ENCODE results near the gene KRT15.

KRT15 gene

GRCh38 chr17:41547378-41547841, 28.7 kb upstream of the KRT15 start:
- H3K36me3 ChIP-seq (ENCODE audit: insufficient read depth), result no peaks in the 10 kb centered on the region
- H3K27me3 ChIP-seq (ENCODE audit: insufficient read depth, low read depth), result no peaks in the 10 kb centered on the region
- no peak overlapping the region for H3K9ac ChIP-seq
- no peaks in the 10 kb centered on the region for H4K20me1 ChIP-seq (ENCODE audit: insufficient read depth)
- peaks cover 12% of the 10 kb centered on the region for H3K4me1 ChIP-seq (ENCODE audit: low read depth, poor library complexity, severe bottlenecking)
- TF ChIP-seq CTCF (conservative IDR thresholded peaks at IDR 0.05; ENCODE audit: low read depth, low read length), result no peak
- H3K79me2 ChIP-seq (ENCODE audit: insufficient read depth, low read depth), result no peaks in the 10 kb centered on the region
- H3K27ac ChIP-seq, result no peak overlapping the region
- no peak overlapping the region for H3K4me2 ChIP-seq
- H2AFZ ChIP-seq (ENCODE audit: low read depth), result no peak overlapping the region
- H3K4me3 ChIP-seq (IDR thresholded peaks at IDR 0.05; ENCODE audit: insufficient read depth, low read depth, low read length), result no peak overlapping the region

GRCh38 chr17:41546819-41547218, 28.1 kb upstream of the KRT15 start:
- H3K9ac ChIP-seq, result no peak overlapping the region
- no peaks in the 10 kb centered on the region for H4K20me1 ChIP-seq (ENCODE audit: insufficient read depth)
- no peaks in the 10 kb centered on the region for H3K79me2 ChIP-seq (ENCODE audit: insufficient read depth, low read depth)
- no peak overlapping the region for H3K4me2 ChIP-seq
- H3K27ac ChIP-seq, result no peak overlapping the region
- no peaks in the 10 kb centered on the region for H3K27me3 ChIP-seq (ENCODE audit: insufficient read depth, low read depth)
- H2AFZ ChIP-seq (ENCODE audit: low read depth), result no peak overlapping the region
- no peak for TF ChIP-seq CTCF (conservative IDR thresholded peaks at IDR 0.05; ENCODE audit: low read depth, low read length)
- H3K36me3 ChIP-seq (ENCODE audit: insufficient read depth), result no peaks in the 10 kb centered on the region
- H3K4me1 ChIP-seq (ENCODE audit: low read depth, poor library complexity, severe bottlenecking), result peaks cover 12% of the 10 kb centered on the region
- no peak overlapping the region for H3K4me3 ChIP-seq (IDR thresholded peaks at IDR 0.05; ENCODE audit: insufficient read depth, low read depth, low read length)

- Histone ChIP-seq H3K36me3 (ENCODE audit: insufficient read depth) (no peaks in the 10 kb centered on the region), H2AFZ (ENCODE audit: low read depth) (no peak overlapping the region), H3K9ac (no peak overlapping the region), H4K20me1 (ENCODE audit: insufficient read depth) (no peaks in the 10 kb centered on the region), H3K4me3 (IDR thresholded peaks at IDR 0.05; ENCODE audit: insufficient read depth, low read depth, low read length) (no peak overlapping the region), H3K4me2 (no peak overlapping the region), H3K79me2 (ENCODE audit: insufficient read depth, low read depth) (no peaks in the 10 kb centered on the region), H3K27ac (no peak overlapping the region), H3K27me3 (ENCODE audit: insufficient read depth, low read depth) (no peaks in the 10 kb centered on the region), H3K4me1 (ENCODE audit: low read depth, poor library complexity, severe bottlenecking) (peaks cover 12% of the 10 kb centered on the region)
- no peak for TF ChIP-seq CTCF (conservative IDR thresholded peaks at IDR 0.05; ENCODE audit: low read depth, low read length)
Measured at GRCh38 chr17:41545829-41546410, 27.2 kb upstream of the KRT15 start.

GRCh38 chr17:41544935-41545334, 26.2 kb upstream of the KRT15 start:
- Histone ChIP-seq H2AFZ (ENCODE audit: low read depth) (no peak overlapping the region), H3K27ac (no peak overlapping the region), H3K27me3 (ENCODE audit: insufficient read depth, low read depth) (no peaks in the 10 kb centered on the region), H3K9ac (no peak overlapping the region), H4K20me1 (ENCODE audit: insufficient read depth) (no peaks in the 10 kb centered on the region), H3K4me3 (IDR thresholded peaks at IDR 0.05; ENCODE audit: insufficient read depth, low read depth, low read length) (no peak overlapping the region), H3K79me2 (ENCODE audit: insufficient read depth, low read depth) (no peaks in the 10 kb centered on the region), H3K36me3 (ENCODE audit: insufficient read depth) (no peaks in the 10 kb centered on the region), H3K4me2 (no peak overlapping the region), H3K4me1 (ENCODE audit: low read depth, poor library complexity, severe bottlenecking) (peaks cover 12% of the 10 kb centered on the region)
- TF ChIP-seq CTCF (conservative IDR thresholded peaks at IDR 0.05; ENCODE audit: low read depth, low read length), result no peak

Measured in KMS-11 (cell line).